ENCODE measurements around the gene GPR179.

Gene GPR179

DNA sequence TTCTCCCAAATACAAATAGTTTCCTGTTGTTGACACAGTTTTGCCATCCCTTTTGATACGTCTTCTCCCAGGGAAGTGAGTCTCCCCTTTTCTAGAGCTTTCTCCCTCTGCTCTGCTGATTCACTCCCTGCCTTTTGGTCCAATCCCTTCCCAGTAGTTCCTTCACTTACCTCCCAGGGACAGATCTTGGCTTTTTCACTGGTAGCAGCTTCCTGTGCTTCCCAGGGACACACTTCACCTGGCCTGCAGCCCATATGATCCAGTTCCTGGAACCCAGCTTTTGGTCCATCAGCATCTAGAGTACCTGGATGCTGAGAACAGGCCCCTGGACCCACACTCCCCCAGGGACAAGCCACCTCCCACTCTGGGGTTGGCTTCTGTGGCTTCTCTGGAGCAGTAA lies 15.8 kb downstream of the GPR179 start:
- no peak for DNase-seq (ENCODE audit: extremely low spot score)
- ChIA-PET CTCF (interaction anchor here (1.1 to 1.6 kb wide), 3 partner anchors 21 to 87 kb away, joined by 3 to 8 read pairs (median 4); partner anchors contain the start of gene SOCS7), POLR2A (interaction anchor here (1.7 to 2.2 kb wide), 2 partner anchors 24 to 86 kb away, joined by 4 to 8 read pairs; partner anchors contain the start of gene SOCS7)
- no peak for TF ChIP-seq FOXM1 (IDR thresholded peaks at IDR 0.05; ENCODE audit: borderline replicate concordance)
- TF ChIP-seq SP1 (IDR thresholded peaks at IDR 0.05) = no peak
- no peak for TF ChIP-seq TARDBP (IDR thresholded peaks at IDR 0.05)
- no peak for TF ChIP-seq NFRKB (IDR thresholded peaks at IDR 0.05)
- no peak for TF ChIP-seq ELF4 (IDR thresholded peaks at IDR 0.05)
- no peak for TF ChIP-seq LEF1 (IDR thresholded peaks at IDR 0.05; ENCODE audit: borderline replicate concordance)
- no peak for TF ChIP-seq ARNT (IDR thresholded peaks at IDR 0.05)
- TF ChIP-seq FOXA1 (IDR thresholded peaks at IDR 0.05) = no peak
- no peak for TF ChIP-seq HDGF (IDR thresholded peaks at IDR 0.05; ENCODE audit: borderline replicate concordance)
- TF ChIP-seq BHLHE40 (IDR thresholded peaks at IDR 0.05; ENCODE audit: borderline replicate concordance) = no peak
- no peak for TF ChIP-seq ZNF384 (IDR thresholded peaks at IDR 0.05)
- TF ChIP-seq CTBP1 (IDR thresholded peaks at IDR 0.05; ENCODE audit: borderline replicate concordance) = no peak

DNA sequence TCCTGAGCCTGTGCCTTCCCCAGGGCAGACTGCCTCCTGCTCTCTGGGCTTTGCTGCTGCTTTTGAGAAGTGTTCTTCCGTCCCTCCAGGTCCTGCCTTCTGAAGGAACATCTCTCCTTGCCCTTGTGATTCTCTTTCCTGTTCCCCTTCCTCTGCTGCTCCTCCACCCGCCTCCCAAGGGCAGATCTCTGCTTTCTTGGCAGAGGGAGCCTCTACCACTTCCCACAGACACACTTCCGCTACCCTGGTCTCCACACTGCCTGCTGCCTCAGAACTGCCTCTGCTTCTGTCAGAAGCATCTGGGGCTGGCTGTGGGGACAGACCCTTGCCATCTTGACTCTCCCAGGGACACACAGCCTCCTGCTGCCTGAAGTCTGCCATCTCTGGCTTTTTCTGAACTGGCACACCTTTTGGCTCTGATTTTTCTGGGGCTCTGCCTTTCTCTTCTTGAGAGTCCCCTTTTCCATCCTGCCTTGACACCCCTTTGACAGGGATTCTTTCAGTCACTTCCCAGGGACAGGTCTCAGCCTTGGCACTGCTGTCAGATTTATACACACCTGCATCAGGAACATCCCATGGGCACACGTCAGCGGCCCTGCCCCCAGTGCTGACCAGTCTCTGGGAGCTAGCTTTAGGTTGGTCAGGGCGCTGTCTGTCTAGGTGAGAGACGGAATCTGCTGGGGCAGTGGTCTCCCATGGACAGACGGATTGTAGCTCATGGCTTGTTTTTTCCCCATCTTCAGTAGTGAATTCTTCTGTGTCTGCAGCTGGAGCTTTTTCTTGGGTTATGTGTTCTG lies 16.6 kb downstream of the GPR179 start:
- ChIA-PET CTCF (interaction anchor here (0.8 to 1.8 kb wide), 5 partner anchors 22 to 954 kb away, joined by 3 to 8 read pairs (median 4); no protein-coding TSS in a partner anchor), POLR2A (interaction anchor here (1.0 to 2.2 kb wide), 3 partner anchors 9 to 87 kb away, joined by 3 to 8 read pairs (median 4); partner anchors contain the start of gene SOCS7)
- no peak for TF ChIP-seq FOXA1 (IDR thresholded peaks at IDR 0.05)
- no peak for TF ChIP-seq SP1 (IDR thresholded peaks at IDR 0.05)
- TF ChIP-seq LEF1 (IDR thresholded peaks at IDR 0.05; ENCODE audit: borderline replicate concordance) = no peak
- TF ChIP-seq L3MBTL2 (conservative IDR thresholded peaks at IDR 0.05) = no peak
- no peak for TF ChIP-seq CTBP1 (IDR thresholded peaks at IDR 0.05; ENCODE audit: borderline replicate concordance)
- TF ChIP-seq, protein P1, sequence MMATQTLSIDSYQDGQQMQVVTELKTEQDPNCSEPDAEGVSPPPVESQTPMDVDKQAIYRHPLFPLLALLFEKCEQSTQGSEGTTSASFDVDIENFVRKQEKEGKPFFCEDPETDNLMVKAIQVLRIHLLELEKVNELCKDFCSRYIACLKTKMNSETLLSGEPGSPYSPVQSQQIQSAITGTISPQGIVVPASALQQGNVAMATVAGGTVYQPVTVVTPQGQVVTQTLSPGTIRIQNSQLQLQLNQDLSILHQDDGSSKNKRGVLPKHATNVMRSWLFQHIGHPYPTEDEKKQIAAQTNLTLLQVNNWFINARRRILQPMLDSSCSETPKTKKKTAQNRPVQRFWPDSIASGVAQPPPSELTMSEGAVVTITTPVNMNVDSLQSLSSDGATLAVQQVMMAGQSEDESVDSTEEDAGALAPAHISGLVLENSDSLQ (IDR thresholded peaks at IDR 0.05) = no peak
- no peak for TF ChIP-seq BHLHE40 (IDR thresholded peaks at IDR 0.05; ENCODE audit: borderline replicate concordance)
- TF ChIP-seq NFRKB (IDR thresholded peaks at IDR 0.05) = no peak
- no peak for TF ChIP-seq ARNT (IDR thresholded peaks at IDR 0.05)
- no peak for TF ChIP-seq SUZ12 (IDR thresholded peaks at IDR 0.05)
- no peak for TF ChIP-seq ZNF384 (IDR thresholded peaks at IDR 0.05)
- no peak for TF ChIP-seq FOXM1 (IDR thresholded peaks at IDR 0.05; ENCODE audit: borderline replicate concordance)
- no peak for TF ChIP-seq ELF4 (IDR thresholded peaks at IDR 0.05)
- no peak for TF ChIP-seq FOXK2 (IDR thresholded peaks at IDR 0.05)
- TF ChIP-seq HDGF (IDR thresholded peaks at IDR 0.05; ENCODE audit: borderline replicate concordance) = no peak
- TF ChIP-seq TARDBP (IDR thresholded peaks at IDR 0.05) = no peak
- no peak for DNase-seq (ENCODE audit: extremely low spot score)

DNA sequence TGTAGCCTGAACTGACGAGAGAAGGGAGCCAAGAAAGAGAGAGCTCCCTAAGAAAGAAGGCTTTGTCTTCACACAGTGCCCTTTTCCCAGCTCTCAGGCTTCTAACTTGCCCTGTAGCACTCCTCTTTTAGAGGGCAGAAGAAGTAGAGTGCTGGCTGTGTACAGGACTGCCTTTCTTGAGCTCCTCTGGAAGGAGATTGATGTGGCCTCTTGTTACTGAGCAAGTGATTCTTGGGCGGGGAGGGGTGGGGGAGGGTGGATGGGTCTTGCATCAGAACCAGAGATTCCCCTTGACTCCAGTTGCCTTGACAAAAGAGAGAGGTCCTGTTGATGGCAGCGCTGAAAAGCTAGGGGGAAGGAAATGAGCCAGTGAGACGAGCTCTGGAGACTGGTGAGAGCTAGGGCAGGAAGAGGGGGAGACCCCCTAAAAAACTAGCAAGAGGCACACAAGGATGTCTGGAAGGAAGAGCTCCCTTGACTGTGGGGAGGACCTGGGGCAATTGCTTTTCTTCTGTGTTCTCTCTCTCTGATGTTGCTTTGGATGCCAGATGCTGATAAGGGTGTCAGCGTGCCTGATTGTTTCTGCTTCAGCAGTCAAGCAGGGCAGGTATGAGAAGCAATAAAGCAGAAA lies 18.4 kb downstream of the GPR179 start:
- ChIA-PET CTCF (interaction anchor here (0.6 to 2.4 kb wide), 4 partner anchors 9 to 156 kb away, joined by 3 to 20 read pairs (median 6); no protein-coding TSS in a partner anchor), POLR2A (interaction anchor here (1.1 to 2.5 kb wide), 3 partner anchors 16 to 89 kb away, joined by 3 to 6 read pairs (median 6); partner anchors contain the start of gene SOCS7)
- no peak for DNase-seq (ENCODE audit: extremely low spot score)
- TF ChIP-seq FOXA1 (IDR thresholded peaks at IDR 0.05) (no peak), FOXK2 (IDR thresholded peaks at IDR 0.05) (no peak), NFRKB (IDR thresholded peaks at IDR 0.05) (no peak), LEF1 (IDR thresholded peaks at IDR 0.05; ENCODE audit: borderline replicate concordance) (no peak), ELF4 (IDR thresholded peaks at IDR 0.05) (no peak), CTBP1 (IDR thresholded peaks at IDR 0.05; ENCODE audit: borderline replicate concordance) (no peak), TARDBP (IDR thresholded peaks at IDR 0.05) (no peak), BHLHE40 (IDR thresholded peaks at IDR 0.05; ENCODE audit: borderline replicate concordance) (no peak), ARNT (IDR thresholded peaks at IDR 0.05) (no peak)

DNA sequence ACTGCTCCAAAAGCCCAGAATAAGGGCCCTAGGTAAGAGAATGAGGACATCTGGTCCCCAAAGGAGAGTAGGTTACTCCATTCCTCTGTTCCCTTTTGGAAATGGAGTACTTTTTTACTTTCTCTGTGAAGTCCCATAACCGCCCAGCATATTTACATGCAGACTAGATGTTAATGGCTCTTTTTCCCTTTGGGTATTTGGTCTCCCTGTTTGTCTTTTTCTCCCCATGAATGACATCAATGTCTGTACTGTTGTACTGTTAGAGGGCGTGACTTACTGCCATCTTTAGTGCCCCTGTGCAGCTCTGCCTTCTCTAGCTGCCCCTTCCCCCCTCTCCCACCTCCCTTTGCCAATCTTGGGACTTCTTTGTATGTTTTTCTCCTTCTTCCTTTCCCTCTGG lies 19.0 kb downstream of the GPR179 start:
- POLR2A ChIA-PET = interaction anchor here (1.1 to 2.5 kb wide), 3 partner anchors 17 to 89 kb away, joined by 3 to 6 read pairs (median 6); partner anchors contain the start of gene SOCS7
- no peak for TF ChIP-seq FOXA1 (IDR thresholded peaks at IDR 0.05)
- TF ChIP-seq, protein P1 (IDR thresholded peaks at IDR 0.05) = no peak
- no peak for TF ChIP-seq ZNF384 (IDR thresholded peaks at IDR 0.05)
- no peak for TF ChIP-seq NFRKB (IDR thresholded peaks at IDR 0.05)
- no peak for TF ChIP-seq FOXK2 (IDR thresholded peaks at IDR 0.05)
- DNase-seq (ENCODE audit: extremely low spot score) = no peak

DNA sequence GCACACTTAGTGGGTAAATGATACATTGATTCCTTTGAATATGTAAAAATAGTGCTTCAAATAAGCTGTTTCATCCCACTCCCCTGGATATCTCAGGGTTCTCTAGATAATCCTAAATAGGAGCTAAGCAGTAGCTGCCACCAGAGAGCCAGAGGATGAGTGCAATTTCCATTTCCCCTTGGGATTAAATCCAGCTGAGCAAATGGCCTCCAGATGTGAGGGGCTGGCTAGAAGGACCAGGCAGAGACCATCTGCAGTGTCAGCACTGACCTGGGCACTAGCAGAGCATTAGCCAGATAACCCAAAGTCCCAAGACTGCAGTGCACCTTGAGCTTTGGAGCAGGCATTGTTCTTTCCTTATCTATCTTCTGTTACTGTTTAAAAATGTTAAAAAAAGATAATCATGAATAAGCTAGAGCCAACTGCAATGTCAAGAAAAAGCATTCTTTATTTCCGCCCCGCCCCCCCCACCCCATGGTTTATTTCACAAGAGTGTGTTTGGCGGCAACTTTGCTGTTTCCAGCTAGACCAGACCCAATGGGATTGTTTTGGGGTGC lies 19.5 kb downstream of the GPR179 start:
- ChIA-PET CTCF (interaction anchor here (2.4 to 2.9 kb wide), 2 partner anchors 10 to 25 kb away, joined by 11 to 20 read pairs; no protein-coding TSS in a partner anchor), POLR2A (interaction anchor here (1.1 to 2.5 kb wide), 3 partner anchors 17 to 90 kb away, joined by 3 to 6 read pairs (median 6); partner anchors contain the start of gene SOCS7)
- TF ChIP-seq TARDBP (IDR thresholded peaks at IDR 0.05) (no peak), L3MBTL2 (conservative IDR thresholded peaks at IDR 0.05) (no peak), SP1 (IDR thresholded peaks at IDR 0.05) (no peak), HDGF (IDR thresholded peaks at IDR 0.05; ENCODE audit: borderline replicate concordance) (no peak), BHLHE40 (IDR thresholded peaks at IDR 0.05; ENCODE audit: borderline replicate concordance) (no peak), ZNF384 (IDR thresholded peaks at IDR 0.05) (no peak), FOXA1 (IDR thresholded peaks at IDR 0.05) (no peak), ARNT (IDR thresholded peaks at IDR 0.05) (no peak), LEF1 (IDR thresholded peaks at IDR 0.05; ENCODE audit: borderline replicate concordance) (no peak), NFRKB (IDR thresholded peaks at IDR 0.05) (no peak)
- TF ChIP-seq, protein P1 (IDR thresholded peaks at IDR 0.05) = no peak
- no peak for DNase-seq (ENCODE audit: extremely low spot score)

More for the DNA sequence above, 19.0 kb downstream of the GPR179 start:
- CTCF ChIA-PET = interaction anchor here (2.4 kb wide), 1 partner anchor 9 kb away, joined by 20 read pairs; no protein-coding TSS in a partner anchor

All from HEK293T (cell line).